ENCODE measurements around the gene C9orf78.

GRCh38 chr9:129802833-129803675 lies 32.0 kb downstream of the C9orf78 start, which contains the start of gene TOR1B:
- TF ChIP-seq CTCF (IDR thresholded peaks at IDR 0.05; ENCODE audit: poor library complexity), result no peak
- no peak for TF ChIP-seq EZH2 (IDR thresholded peaks at IDR 0.05; ENCODE audit: borderline replicate concordance)
- no peak for TF ChIP-seq EZH2phosphoT487 (IDR thresholded peaks at IDR 0.05; ENCODE audit: low read depth, severe bottlenecking, unreplicated experiment)
